IMR-90 (cell line): Measurements from ENCODE around the gene RAB23. TPM values are rescaled to one million over a fixed set of nuclear protein-coding genes. Genes with fewer than 3 reads are reported as not detected.

Experiments used
- ATAC-seq: fragments of 200-7000 bp; cut with Tn5 transposase; 2 replicates; pipeline ENCODE4 v1.9.1; 2020; ENCODE audit warnings: low read depth, mild to moderate bottlenecking, moderate library complexity
- BruUV-seq: library from RNA; stranded (reverse); fragments of 400-500 nt; replicated peaks from 2 replicates; lab custom pipeline; 2021; lab: Mats Ljungman, UMichigan
- CTCF ChIA-PET: fragments of 300-600 bp; formaldehyde crosslinking; extraction: SDS; loops from one replicate; lab custom pipeline; 2021; ENCODE audit warnings: antibody characterized with exemption; lab: Yijun Ruan, JAX
- POLR2A ChIA-PET: fragments of 300-600 bp; sonication (Branson Sonifier 250); formaldehyde crosslinking; loops from one replicate; lab custom pipeline; 2022; ENCODE audit warnings: antibody characterized with exemption; ENCODE audit not compliant: unreplicated experiment; lab: Charles Lee
- DNase-seq: peaks from one replicate; pipeline ENCODE4 v3.0.0; 2013
- H2AFZ ChIP-seq: replicated peaks from 2 replicates; pipeline ENCODE3; 2013; ENCODE audit warnings: low read length, mild to moderate bottlenecking; ENCODE audit not compliant: poor library complexity
- H2AK5ac ChIP-seq: 2 replicates; pipeline ENCODE4 v1.6.1; 2013; ENCODE audit warnings: low read depth, low read length, inconsistent platforms
- H2AK9ac ChIP-seq: replicated peaks from 2 replicates; pipeline ENCODE3; 2013; ENCODE audit warnings: mild to moderate bottlenecking, low read depth, low read length, moderate library complexity; ENCODE audit not compliant: poor library complexity
- H2BK120ac ChIP-seq: 2 replicates; pipeline ENCODE4 v1.6.1; 2013; ENCODE audit warnings: low read depth, low read length, inconsistent platforms
- H2BK15ac ChIP-seq: 3 replicates; pipeline ENCODE4 v1.6.1; 2013; ENCODE audit warnings: low read depth, low read length, inconsistent platforms
- H2BK20ac ChIP-seq: 2 replicates; pipeline ENCODE4 v1.6.1; 2013; ENCODE audit warnings: low read depth, mild to moderate bottlenecking, inconsistent platforms, low read length, moderate library complexity
- H2BK5ac ChIP-seq: 2 replicates; pipeline ENCODE4 v1.6.1; 2013; ENCODE audit warnings: mild to moderate bottlenecking, low read depth, low read length, inconsistent platforms; ENCODE audit not compliant: poor library complexity, severe bottlenecking
- H3K14ac ChIP-seq: replicated peaks from 2 replicates; pipeline ENCODE4 v1.6.1; 2013; ENCODE audit warnings: low read depth, low read length, inconsistent platforms
- H3K18ac ChIP-seq: 2 replicates; pipeline ENCODE4 v1.6.1; 2013; ENCODE audit warnings: low read depth, low read length, control low read depth
- H3K23ac ChIP-seq: 2 replicates; pipeline ENCODE4 v1.6.1; 2013; ENCODE audit warnings: low read depth, low read length, inconsistent platforms
- H3K27ac ChIP-seq: 2 replicates; pipeline ENCODE4 v1.5.1; 2013; ENCODE audit warnings: mild to moderate bottlenecking, control low read depth, low read length; ENCODE audit not compliant: insufficient read depth
- H3K27me3 ChIP-seq: 2 replicates; pipeline ENCODE4 v1.6.1; 2013; ENCODE audit warnings: low read length; ENCODE audit not compliant: control insufficient read depth, insufficient read depth
- H3K36me3 ChIP-seq: 2 replicates; pipeline ENCODE4 v1.6.1; 2013; ENCODE audit warnings: low read length, mixed read lengths; ENCODE audit not compliant: control insufficient read depth, insufficient read depth
- H3K4ac ChIP-seq: 2 replicates; pipeline ENCODE4 v1.6.1; 2013; ENCODE audit warnings: low read depth, low read length, inconsistent platforms
- H3K4me1 ChIP-seq: 2 replicates; pipeline ENCODE4 v1.6.1; 2013; ENCODE audit warnings: low read length, mixed read lengths; ENCODE audit not compliant: control insufficient read depth, insufficient read depth
- H3K4me2 ChIP-seq: 2 replicates; pipeline ENCODE4 v1.6.1; 2013; ENCODE audit warnings: low read depth, mild to moderate bottlenecking, control low read depth, low read length, moderate library complexity
- H3K4me3 ChIP-seq: 2 replicates; pipeline ENCODE4 v1.5.1; 2013; ENCODE audit warnings: low read depth, mild to moderate bottlenecking, control low read depth, low read length, moderate library complexity; ENCODE audit not compliant: insufficient read depth
- H3K56ac ChIP-seq: 2 replicates; pipeline ENCODE4 v1.6.1; 2013; ENCODE audit warnings: low read length, inconsistent platforms; ENCODE audit not compliant: insufficient read depth; ENCODE audit errors: extremely low read depth
- H3K79me1 ChIP-seq, 2 experiments: 2 replicates each; pipeline ENCODE4 v1.6.1; 2013; ENCODE audit warnings: low read length in 2 of 2, inconsistent platforms in 1 of 2, low read depth in 1 of 2
- H3K9ac ChIP-seq: 2 replicates; pipeline ENCODE4 v1.6.1; 2013; ENCODE audit warnings: low read depth, low read length, control low read depth
- H3K9me1 ChIP-seq: 2 replicates; pipeline ENCODE4 v1.6.1; 2013; ENCODE audit warnings: low read length, inconsistent platforms; ENCODE audit not compliant: insufficient read depth
- H3K9me3 ChIP-seq: 2 replicates; pipeline ENCODE4 v1.6.1; 2013; ENCODE audit warnings: low read length; ENCODE audit not compliant: control insufficient read depth, insufficient read depth
- H4K20me1 ChIP-seq: 2 replicates; pipeline ENCODE4 v1.6.1; 2013; ENCODE audit warnings: low read length, inconsistent platforms; ENCODE audit not compliant: insufficient read depth
- H4K5ac ChIP-seq: 2 replicates; pipeline ENCODE4 v1.6.1; 2013; ENCODE audit warnings: mild to moderate bottlenecking, low read depth, low read length, control low read depth
- H4K8ac ChIP-seq, 2 experiments: 2 replicates each; pipeline ENCODE4 v1.6.1; 2013; ENCODE audit warnings: low read depth in 2 of 2, low read length in 2 of 2, control low read depth in 1 of 2, inconsistent platforms in 1 of 2
- H4K91ac ChIP-seq: 2 replicates; pipeline ENCODE4 v1.6.1; 2013; ENCODE audit warnings: low read depth, low read length, inconsistent platforms; ENCODE audit not compliant: insufficient read depth
- BHLHE40 ChIP-seq: fragments of 150-350 bp; IDR thresholded peaks from 2 replicates; pipeline ENCODE4 v1.6.1; 2016; ENCODE audit warnings: mild to moderate bottlenecking, low read depth, low read length
- CEBPB ChIP-seq: IDR thresholded peaks from 2 replicates; pipeline ENCODE4 v1.6.1; 2012; ENCODE audit warnings: low read depth, low read length, improper control_type of control experiment
- CHD1 ChIP-seq: IDR thresholded peaks from 2 replicates; pipeline ENCODE4 v1.6.1; 2012; ENCODE audit warnings: low read depth, low read length, improper control_type of control experiment
- MAFK ChIP-seq: IDR thresholded peaks from 2 replicates; pipeline ENCODE4 v1.6.1; 2012; ENCODE audit warnings: low read depth, low read length, improper control_type of control experiment
- MAZ ChIP-seq: IDR thresholded peaks from 2 replicates; pipeline ENCODE4 v1.6.1; 2012; ENCODE audit warnings: low read depth, mild to moderate bottlenecking, low read length, improper control_type of control experiment, moderate library complexity, borderline replicate concordance
- MXI1 ChIP-seq: IDR thresholded peaks from 2 replicates; pipeline ENCODE4 v1.6.1; 2012; ENCODE audit warnings: low read depth, mild to moderate bottlenecking, low read length, moderate library complexity, borderline replicate concordance
- NFE2L2 ChIP-seq: fragments of 150-350 bp; IDR thresholded peaks from 2 replicates; pipeline ENCODE4 v1.6.1; 2016; ENCODE audit warnings: low read depth, mild to moderate bottlenecking, low read length
- POLR2A ChIP-seq: IDR thresholded peaks from 2 replicates; pipeline ENCODE4 v1.6.1; 2012; ENCODE audit warnings: mild to moderate bottlenecking, low read depth, low read length
- RAD21 ChIP-seq: IDR thresholded peaks from 2 replicates; pipeline ENCODE4 v1.6.1; 2012; ENCODE audit warnings: low read length, improper control_type of control experiment
- RCOR1 ChIP-seq: IDR thresholded peaks from 2 replicates; pipeline ENCODE4 v1.6.1; 2012; ENCODE audit warnings: mild to moderate bottlenecking, low read length, improper control_type of control experiment; ENCODE audit not compliant: insufficient replicate concordance
- RFX5 ChIP-seq: IDR thresholded peaks from 2 replicates; pipeline ENCODE4 v1.8.0; 2012; ENCODE audit warnings: low read depth, mild to moderate bottlenecking, low read length, moderate library complexity
- SMC3 ChIP-seq: fragments of 150-350 bp; IDR thresholded peaks from 2 replicates; pipeline ENCODE4 v1.6.1; 2016; ENCODE audit warnings: low read depth, mild to moderate bottlenecking, antibody characterized with exemption, low read length, moderate library complexity
- WGBS, 2 experiments: methylation state at CpG; one replicate each; pipeline versions ENCODE4 v1.1.5 to v1.1.7; 2013; ENCODE audit warnings: missing lambda C conversion rate in 2 of 2; ENCODE audit not compliant: insufficient read length in 1 of 2; ENCODE audit errors: extremely low coverage in 2 of 2; 5-methylcytosine and 5-hydroxymethylcytosine counted together
- dilution Hi-C: fragments of 300-500 bp; cut with HindIII; formaldehyde crosslinking; loops from one replicate; pipeline ENCODE4 v1.14.3; 2018; ENCODE audit warnings: low sequenced_read_pairs; ENCODE audit not compliant: unreplicated experiment
- in situ Hi-C: fragments of 300-500 bp; cut with MboI; formaldehyde crosslinking; loops from 3 replicates; pipeline ENCODE4 v1.14.3; 2019; ENCODE audit warnings: low sequenced_read_pairs, inconsistent platforms, mixed read lengths
- intact Hi-C: fragments of 100-400 bp; cut with micrococcal nuclease; formaldehyde crosslinking; loops from 2 replicates; pipeline ENCODE4 v1.10.0; 2022
- polyA plus RNA-seq, 3 experiments: library from polyadenylated mRNA; depleted of rRNA; stranded (reverse); fragments of >200 nt; gene quantifications; 2 replicates each; pipeline ENCODE4 v1.2.3, GENCODE V29; 2012; ENCODE audit warnings: low replicate concordance in 1 of 3
- total RNA-seq: library from RNA; depleted of rRNA; stranded (reverse); fragments of >200 nt; gene quantifications from 2 replicates; pipeline ENCODE4 v1.2.3, GENCODE V29; 2012
- TF ChIP-seq, protein P1 (sequence below): fragments of 150-350 bp; IDR thresholded peaks from 2 replicates; pipeline ENCODE4 v1.6.1; 2017; ENCODE audit warnings: mild to moderate bottlenecking, antibody characterized with exemption, low read length, low read depth
- TF ChIP-seq, protein P2 (sequence below): conservative IDR thresholded peaks from 2 replicates; pipeline ENCODE4 v1.5.1; 2012; ENCODE audit warnings: mild to moderate bottlenecking, low read depth, low read length, improper control_type of control experiment

Gene RAB23
- total and polyA plus RNA-seq, 2 of the 4 experiments (the other 2 are of a cell fraction) = 10.8 to 13.3 TPM

DNA sequence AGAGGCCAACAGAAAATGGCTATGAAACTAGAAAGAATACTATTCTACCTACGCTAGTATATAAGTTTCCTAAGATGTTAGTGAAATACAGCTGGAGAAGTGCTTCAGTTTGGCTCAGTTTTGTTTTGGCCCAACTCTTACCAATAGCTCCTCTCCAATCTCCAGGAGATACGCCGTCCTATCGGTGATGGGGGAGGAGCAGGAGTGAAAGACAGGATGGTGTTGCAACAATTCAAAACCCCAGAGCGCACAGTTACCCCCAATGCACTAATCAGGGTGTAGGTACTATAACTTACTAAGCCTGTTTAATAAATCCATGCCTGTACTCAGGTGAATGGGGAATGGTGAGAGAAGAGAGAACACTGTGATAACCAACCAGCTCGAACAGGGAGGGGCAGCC lies 24.2 kb upstream of the RAB23 start:
- no peak overlapping the region for H2BK5ac ChIP-seq
- BruUV-seq = no TSS peak
- peaks cover 11% of the 10 kb centered on the region for H3K4me1 ChIP-seq
- H3K23ac ChIP-seq = no peak overlapping the region
- H4K91ac ChIP-seq = peak overlapping the region; percentile 55; the same call in 1 of the 2 replicates
- H2AK5ac ChIP-seq = peak overlapping the region; percentile 86; the same call in 1 of the 2 replicates
- no peak overlapping the region for H3K4me3 ChIP-seq
- H2BK15ac ChIP-seq = peak overlapping the region; percentile 68; the same call in 2 of the 3 replicates
- H4K8ac ChIP-seq = 0 out of 4 replicates have a peak overlapping the region, but pooled peaks of 1 of the 2 experiments have one; percentile 15
- dilution Hi-C loops = no loop called here
- DNase-seq = no peak
- H4K20me1 ChIP-seq = no peaks in the 10 kb centered on the region
- H3K27me3 ChIP-seq = no peaks in the 10 kb centered on the region
- no peaks in the 10 kb centered on the region for H3K36me3 ChIP-seq
- no peak overlapping the region; the same call in 1 of the 2 replicates for H3K14ac ChIP-seq
- ChIA-PET POLR2A (no interaction called here), CTCF (interaction anchor here (1.0 to 1.2 kb wide), 2 partner anchors 13 to 21 kb away, joined by 3 read pairs; no protein-coding TSS in a partner anchor)
- peak overlapping the region; percentile 50 for H3K4ac ChIP-seq
- no peak for TF ChIP-seq BHLHE40
- TF ChIP-seq CHD1 = no peak
- TF ChIP-seq MAZ = no peak
- TF ChIP-seq POLR2A = no peak
- no peak for TF ChIP-seq MAFK
- TF ChIP-seq, protein P1, sequence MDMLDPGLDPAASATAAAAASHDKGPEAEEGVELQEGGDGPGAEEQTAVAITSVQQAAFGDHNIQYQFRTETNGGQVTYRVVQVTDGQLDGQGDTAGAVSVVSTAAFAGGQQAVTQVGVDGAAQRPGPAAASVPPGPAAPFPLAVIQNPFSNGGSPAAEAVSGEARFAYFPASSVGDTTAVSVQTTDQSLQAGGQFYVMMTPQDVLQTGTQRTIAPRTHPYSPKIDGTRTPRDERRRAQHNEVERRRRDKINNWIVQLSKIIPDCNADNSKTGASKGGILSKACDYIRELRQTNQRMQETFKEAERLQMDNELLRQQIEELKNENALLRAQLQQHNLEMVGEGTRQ = no peak
- no peak for TF ChIP-seq NFE2L2
- no peak for TF ChIP-seq RCOR1
- TF ChIP-seq, protein P2, sequence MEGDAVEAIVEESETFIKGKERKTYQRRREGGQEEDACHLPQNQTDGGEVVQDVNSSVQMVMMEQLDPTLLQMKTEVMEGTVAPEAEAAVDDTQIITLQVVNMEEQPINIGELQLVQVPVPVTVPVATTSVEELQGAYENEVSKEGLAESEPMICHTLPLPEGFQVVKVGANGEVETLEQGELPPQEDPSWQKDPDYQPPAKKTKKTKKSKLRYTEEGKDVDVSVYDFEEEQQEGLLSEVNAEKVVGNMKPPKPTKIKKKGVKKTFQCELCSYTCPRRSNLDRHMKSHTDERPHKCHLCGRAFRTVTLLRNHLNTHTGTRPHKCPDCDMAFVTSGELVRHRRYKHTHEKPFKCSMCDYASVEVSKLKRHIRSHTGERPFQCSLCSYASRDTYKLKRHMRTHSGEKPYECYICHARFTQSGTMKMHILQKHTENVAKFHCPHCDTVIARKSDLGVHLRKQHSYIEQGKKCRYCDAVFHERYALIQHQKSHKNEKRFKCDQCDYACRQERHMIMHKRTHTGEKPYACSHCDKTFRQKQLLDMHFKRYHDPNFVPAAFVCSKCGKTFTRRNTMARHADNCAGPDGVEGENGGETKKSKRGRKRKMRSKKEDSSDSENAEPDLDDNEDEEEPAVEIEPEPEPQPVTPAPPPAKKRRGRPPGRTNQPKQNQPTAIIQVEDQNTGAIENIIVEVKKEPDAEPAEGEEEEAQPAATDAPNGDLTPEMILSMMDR = no peak
- TF ChIP-seq SMC3 = no peak
- no peak for TF ChIP-seq RFX5
- no peak for TF ChIP-seq MXI1
- no peak for TF ChIP-seq CEBPB
- TF ChIP-seq RAD21 = no peak
- peaks cover 5% of the 10 kb centered on the region; the same call in 1 of the 2 replicates for H3K9me1 ChIP-seq
- no peak overlapping the region for H3K56ac ChIP-seq
- no peak overlapping the region for H3K4me2 ChIP-seq
- no peak overlapping the region for H3K27ac ChIP-seq
- intact Hi-C loops = no loop called here
- H2BK120ac ChIP-seq = peak overlapping the region; percentile 35; the same call in 1 of the 2 replicates
- H4K5ac ChIP-seq = peak overlapping the region; percentile 36; the same call in 1 of the 2 replicates
- no CpG with 5 or more reads among the region's 6 CpGs for WGBS, 2 experiments
- no peaks in the 10 kb centered on the region for H3K9me3 ChIP-seq
- 0 out of 4 replicates have a peak, but pooled peaks cover 0 to 10% of the 10 kb centered on the region in 2 experiments for H3K79me1 ChIP-seq
- no peak overlapping the region for H2AFZ ChIP-seq
- in situ Hi-C loops = no loop called here
- peak overlapping the region; percentile 72; the same call in 1 of the 2 replicates for H2BK20ac ChIP-seq
- no peak overlapping the region for H3K9ac ChIP-seq
- H3K18ac ChIP-seq = peak overlapping the region; percentile 22; the same call in 1 of the 2 replicates
- H2AK9ac ChIP-seq = no peak overlapping the region
- no peak for ATAC-seq
